Stimulated activated CD8-positive, alpha-beta memory T cell treated with anti-CD3 and anti-CD28 coated beads, Interleukin-4, amount 100 ng/mL, for 48 hours (primary cell): ENCODE data around the gene NAB1.

ENCODE experiments used
- DNase-seq: peaks from one replicate; pipeline ENCODE4 v3.0.0-alpha.2; 2020

The NAB1 gene

GRCh38 chr2:190716176-190716807 is 67.4 kb downstream of the NAB1 start:
- no peak for DNase-seq

DNA sequence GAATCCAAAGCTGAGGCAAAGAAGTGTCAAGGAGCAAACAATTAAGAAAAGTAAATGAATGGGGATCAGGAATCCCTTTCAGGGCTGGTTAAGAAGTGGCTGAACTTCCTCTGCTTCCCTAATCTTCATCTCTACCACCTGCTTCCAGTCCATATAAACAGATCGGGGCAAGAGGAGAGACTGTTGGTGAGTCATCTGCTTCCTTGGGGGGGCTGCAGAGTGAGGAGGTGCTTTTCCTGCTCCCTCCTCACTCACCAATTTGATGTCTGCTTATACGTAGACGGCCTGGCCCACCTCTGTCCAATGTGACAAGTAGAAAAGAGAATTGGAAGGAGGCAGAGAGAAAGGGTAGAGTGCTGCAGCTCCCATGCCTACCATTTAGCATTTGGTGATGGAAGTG is 68.4 kb downstream of the NAB1 start:
- no peak for DNase-seq

GRCh38 chr2:190717764-190718651 is 69.1 kb downstream of the NAB1 start:
- no peak for DNase-seq

- DNase-seq: peak; percentile 82
These were observed 70.0 kb downstream of the NAB1 start for GRCh38 chr2:190718652-190719526.

- DNase-seq: no peak
These were observed 71.4 kb downstream of the NAB1 start for GRCh38 chr2:190720276-190720675.

GRCh38 chr2:190720691-190721090 is 71.8 kb downstream of the NAB1 start:
- DNase-seq: no peak

DNA sequence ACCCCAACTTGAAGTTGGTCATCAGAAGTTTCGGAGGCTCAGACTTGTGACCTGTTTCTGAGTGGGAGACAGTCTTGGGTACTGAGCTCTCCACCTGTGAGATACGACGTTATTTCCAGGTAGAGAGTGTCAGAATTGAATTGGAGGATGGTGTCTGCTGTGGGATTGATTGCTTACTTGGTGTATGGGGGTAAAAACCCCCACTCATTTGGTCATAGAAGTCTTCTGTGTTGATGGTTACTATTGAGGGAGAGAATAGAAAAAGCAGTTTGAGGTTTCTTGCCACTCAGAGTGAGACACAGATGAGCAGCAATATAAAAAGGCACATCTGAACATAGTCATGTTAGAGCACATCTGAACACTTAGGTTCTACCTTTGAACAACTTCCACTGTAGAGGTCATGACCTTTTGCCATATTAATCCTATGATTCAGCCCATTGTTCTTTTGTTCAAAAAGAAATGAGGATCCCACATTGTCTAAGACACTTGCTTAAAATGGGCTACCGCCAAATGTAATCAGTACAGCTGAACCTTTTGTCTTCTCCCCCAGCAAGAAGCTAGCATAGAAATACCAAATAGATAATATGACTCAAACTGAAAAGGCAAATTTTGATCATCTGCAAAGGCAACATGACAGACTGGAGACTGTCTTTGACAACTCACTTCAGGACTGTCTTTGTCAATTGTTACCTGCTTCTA is 73.3 kb downstream of the NAB1 start:
- no peak for DNase-seq

DNA sequence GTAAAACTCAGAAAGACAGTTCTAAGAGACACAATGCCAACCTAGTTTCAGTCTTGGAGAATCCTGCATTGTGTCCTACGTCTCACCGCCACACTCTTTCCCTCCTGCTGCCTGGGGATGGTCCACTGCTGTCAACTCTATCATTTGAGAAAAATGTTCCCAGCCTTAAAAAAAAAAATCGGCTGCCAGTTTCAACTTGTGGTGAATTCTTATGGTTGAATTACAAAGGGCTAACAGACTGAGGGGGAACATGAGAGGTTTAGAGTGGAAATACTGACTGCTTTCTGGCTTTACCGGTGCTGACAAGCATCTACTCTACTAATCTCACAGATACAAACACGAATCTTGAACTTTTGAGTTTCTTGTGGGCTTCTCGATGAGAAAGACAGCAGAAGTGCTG is 74.0 kb downstream of the NAB1 start:
- no peak for DNase-seq

DNA sequence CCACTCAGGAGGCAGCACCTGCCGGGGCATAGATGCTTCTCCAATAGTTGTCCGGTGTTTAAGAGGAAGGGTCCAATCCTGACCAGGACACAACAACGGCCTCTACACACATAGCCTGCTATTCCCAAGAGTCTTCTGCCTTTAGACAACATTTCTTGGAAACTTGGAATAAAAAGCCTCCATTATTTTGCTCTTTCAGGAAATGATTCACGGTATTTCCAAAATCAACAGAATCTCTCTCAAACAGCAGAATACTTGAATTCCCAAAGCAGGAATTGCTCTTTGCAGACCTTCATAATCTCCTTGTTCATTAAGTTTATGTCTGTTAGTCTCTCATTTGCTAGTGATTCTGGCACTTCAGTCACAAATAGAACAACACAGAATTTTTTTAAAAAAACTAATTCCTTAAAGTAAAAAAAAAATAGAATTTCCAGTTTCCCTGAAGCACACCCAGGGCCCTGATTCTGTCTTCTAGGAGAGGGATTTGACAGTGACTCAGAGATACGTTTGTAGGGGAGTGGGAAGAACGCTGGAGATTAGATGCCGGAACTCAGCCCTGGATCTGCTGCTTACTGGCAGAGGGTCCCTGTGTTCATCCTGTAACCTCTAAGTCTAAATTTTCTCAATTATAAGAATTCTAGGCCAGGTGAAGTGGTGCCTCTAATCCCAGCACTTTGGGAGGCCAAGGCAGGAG is 74.7 kb downstream of the NAB1 start:
- DNase-seq: no peak

GRCh38 chr2:190726255-190726654 is 77.4 kb downstream of the NAB1 start:
- DNase-seq: no peak

GRCh38 chr2:190736355-190736754 is 87.5 kb downstream of the NAB1 start:
- no peak for DNase-seq

GRCh38 chr2:190740449-190740848 is 91.6 kb downstream of the NAB1 start:
- DNase-seq: no peak
